Endometrial microvascular endothelial cells (primary cell): ENCODE data around the gene GRID1. TPM values are rescaled to one million over a fixed set of nuclear protein-coding genes. Genes with fewer than 3 reads are reported as not detected.

ENCODE experiments used
- in situ Hi-C: cut with HindIII; loops from 2 replicates; pipeline ENCODE4 v1.10.0; 2017; ENCODE audit warnings: low sequenced_read_pairs, low pct_unique_long_range_greater_than_20kb; ENCODE audit errors: inconsistent ontology term
- total RNA-seq: library from RNA; depleted of rRNA; stranded (reverse); fragments of >200 nt; gene quantifications from one replicate; pipeline ENCODE4 v1.2.3, GENCODE V29; 2015; ENCODE audit errors: inconsistent ontology term

The GRID1 gene
- total RNA-seq, 1 donor from 2014 or later = not detected

DNA sequence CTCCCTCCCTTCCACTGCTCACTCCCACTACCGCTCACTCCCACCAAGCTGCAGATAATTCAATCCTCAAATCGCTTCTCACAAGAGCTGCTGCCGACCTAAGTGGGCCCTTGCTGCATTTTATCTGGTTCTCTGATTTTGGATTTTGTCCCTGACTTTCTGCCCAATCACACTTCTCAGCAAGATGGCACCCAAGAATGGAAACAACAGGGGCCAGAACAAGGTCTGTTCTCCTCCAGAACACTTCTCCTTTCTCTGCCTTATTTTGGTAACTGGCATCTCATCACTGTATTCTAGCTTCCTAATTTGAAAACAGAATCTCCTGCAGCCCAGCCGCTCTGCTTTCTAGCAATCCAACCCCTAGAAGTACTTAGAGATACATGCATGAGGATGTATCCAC, 172.8 kb downstream of the GRID1 start:
- in situ Hi-C loops = no loop called here

DNA sequence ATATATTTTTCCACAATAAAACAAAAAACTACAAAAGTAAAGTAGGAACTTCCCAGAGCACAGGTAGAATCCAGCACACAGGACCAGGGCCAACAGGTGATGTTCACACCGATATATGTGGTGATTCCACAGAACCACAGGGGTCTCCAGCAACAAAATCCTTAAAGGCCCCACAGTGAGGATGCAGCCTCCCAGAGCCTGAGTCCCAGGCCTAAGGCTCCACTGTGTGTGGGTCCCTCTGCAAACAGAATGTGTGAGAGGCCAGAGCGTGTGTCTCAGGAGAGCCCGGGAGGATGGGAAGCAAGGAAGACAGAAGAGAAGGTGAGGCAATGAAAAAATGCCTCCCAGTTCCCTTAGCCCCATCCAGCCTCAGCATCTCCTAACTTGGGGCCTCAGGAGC, 173.9 kb downstream of the GRID1 start:
- in situ Hi-C loops = no loop called here

DNA sequence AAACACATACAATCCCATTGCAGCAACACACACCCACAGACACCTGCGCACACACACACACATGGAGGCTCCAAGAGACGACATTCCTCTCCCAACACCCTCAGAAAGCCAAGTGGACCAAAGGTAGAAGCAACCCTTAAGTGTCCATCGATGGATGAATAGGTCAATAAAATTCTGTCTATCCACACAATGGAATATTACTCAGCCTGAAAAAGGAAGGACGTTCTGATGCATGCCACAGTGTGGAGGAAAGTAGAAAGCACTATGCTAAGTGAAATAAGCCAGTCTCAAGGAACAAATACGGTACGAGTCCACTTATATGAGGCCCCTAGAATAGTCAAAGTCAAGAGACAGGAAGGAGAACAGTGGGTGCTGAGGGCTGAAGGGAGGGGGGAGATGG, 174.4 kb downstream of the GRID1 start:
- in situ Hi-C loops = no loop called here

DNA sequence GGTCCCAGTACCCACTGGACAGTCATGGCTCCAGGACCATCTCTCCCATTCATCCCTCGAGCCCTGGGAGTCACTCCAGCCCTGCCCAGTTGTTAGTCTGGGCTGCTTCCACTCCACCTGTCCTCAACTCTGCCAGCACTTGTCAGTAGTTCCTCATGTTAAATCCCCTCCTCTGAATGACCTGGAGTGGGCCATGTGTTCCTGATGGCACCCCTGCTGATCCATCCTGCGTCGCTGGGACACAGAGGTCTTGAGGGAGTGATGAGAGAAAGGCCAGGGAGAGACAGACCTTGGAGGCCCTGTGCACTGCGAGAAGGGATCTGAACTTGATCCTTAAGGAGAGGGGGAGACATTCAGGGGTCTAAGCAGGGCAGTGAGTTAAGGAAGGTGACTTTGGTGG, 174.9 kb downstream of the GRID1 start:
- in situ Hi-C loops = no loop called here

DNA sequence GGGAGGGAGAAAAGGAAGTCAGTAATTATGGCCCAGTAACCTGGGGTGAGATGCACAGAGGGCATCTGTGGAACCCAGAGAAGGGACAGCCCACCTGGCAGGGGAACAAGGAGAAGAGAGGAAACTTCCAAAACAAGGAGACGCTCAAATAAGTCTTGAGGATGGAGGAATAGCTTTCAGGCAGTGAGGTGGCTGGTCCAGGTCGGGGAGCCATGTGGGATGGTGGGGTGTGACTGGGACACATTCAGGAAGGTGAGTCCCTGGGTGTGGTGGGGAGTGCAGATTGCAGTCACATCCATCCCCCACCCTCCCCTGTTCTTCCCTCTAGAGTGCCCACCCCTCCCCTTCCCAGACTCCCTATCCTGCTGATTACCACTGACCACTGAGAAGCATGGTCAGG, 175.4 kb downstream of the GRID1 start:
- in situ Hi-C loops = no loop called here

DNA sequence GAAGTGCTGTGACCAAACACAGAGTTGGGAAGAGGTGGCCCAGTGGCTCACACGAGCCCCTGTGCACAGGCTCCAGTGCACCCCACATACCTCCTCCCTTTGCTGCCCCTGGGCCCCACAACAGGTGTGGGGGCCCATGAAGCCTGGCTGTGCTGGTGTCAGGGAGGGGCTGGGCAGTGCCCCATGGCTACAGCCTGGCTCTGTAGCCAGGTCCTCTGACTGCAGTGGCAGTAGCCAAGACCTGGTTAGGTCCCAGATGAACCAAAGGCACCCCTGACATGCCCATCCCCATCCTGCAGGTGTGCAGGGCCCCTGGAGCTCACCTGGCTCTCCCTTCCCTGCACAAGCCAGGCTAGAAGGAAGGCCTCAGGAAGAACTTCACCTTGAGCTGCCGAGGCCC, 176.3 kb downstream of the GRID1 start:
- in situ Hi-C loops = no loop called here

DNA sequence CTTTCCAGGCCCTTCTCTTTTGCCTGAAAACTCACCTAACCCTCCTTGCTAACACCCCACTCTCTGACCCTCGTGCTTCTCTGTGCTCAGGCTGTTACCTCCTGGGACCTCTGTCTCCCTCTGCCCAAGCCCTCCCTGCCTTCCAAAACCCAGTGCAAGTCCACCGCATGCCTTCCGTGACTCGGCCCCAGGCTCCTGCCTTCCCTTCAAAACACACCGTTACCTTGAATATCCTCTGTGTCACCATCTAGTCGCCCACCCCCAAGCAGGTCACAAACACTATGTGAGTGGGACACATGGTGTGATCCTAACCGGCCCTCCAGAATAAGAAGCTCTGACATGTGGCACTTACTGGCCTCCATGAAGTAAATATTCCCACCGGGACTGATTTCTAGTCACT, 176.7 kb downstream of the GRID1 start:
- in situ Hi-C loops = no loop called here

DNA sequence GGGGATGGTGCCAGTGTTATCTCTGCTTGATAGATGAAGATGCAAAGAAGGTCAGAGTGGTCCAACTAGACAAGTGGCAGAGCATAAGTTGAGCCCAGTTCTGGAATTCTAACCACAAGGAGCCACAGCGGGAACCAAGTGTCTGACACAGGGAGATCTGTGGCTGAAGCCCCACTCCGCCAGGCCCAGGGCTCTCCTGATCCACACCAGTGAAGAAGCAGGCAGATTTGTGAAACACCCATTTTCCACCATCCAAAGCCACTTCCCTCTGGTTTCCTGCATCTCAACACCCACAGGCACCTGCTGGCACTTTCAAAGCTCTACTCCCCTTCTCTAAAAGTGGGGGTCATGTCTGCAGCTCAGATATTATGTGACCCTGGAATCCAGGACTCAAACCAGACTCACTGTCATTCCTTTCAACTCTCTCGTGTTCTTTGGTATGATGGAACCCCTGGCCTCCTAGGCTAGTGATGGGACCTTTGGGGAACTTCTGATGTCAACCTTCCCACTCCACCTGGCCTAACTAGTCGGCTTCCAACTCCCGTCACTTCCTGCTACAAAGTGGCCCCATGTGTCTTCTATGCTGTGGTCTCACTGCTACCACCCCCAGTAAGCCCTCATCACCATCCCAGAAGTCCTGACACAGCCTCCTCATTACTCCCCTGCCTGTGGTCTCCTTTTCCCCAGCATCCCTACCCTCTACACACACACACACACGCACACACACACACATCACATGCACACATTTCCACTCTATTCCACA, 177.6 kb downstream of the GRID1 start:
- in situ Hi-C loops = no loop called here

DNA sequence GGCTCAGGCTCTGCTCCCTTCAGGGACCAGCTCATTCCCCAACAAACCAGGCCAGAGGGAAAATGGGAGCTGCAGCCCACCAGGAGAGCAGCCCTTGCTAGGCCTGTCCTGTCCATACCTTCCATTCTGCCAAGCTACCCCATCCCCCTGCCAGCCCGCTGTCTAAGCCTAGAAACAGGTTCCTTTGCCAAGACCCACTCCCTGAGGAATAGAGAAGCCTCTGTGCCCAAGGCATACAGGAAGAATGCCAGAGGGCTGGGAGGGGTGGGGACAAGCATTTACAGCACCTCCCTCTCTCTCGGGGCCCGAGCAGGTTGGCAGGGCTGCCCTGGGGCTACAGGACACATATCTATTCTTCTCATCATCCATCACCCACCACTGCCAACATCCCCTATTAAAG, 178.3 kb downstream of the GRID1 start:
- in situ Hi-C loops = no loop called here

DNA sequence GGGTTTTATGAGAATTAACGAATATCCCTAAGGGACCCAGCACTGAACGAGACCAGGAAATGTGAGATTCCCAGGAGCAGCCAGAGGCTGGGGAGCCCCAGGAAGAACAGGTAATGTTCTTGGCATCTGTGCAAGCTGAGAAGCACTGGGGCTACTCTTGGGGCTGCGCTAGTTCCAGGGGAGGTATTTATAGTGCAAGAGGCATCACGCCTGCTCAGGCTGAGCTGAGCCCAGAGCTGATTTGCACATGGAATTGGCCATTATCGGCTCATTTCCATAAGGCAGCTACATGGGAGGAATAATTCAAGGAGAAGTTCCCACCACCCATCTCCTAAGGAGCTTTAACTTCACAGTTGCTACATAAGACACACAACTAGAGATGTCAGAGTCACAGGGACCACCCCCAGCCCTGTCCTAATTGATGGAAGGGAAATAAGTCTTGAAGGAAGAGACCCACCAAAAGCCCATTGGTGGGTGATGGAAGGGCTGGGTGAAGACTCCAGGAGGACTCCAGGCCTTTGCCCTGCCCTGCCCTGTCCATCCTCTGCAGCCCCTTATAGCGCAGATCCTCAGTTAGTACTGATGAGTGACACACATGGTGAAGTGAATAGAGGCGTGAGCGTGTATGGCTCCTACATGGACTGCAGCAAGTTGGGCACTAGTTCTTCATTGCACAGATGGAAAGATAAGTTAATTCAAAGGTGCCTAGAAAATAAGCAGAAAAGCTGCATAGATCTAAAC, 178.9 kb downstream of the GRID1 start:
- in situ Hi-C loops = no loop called here

DNA sequence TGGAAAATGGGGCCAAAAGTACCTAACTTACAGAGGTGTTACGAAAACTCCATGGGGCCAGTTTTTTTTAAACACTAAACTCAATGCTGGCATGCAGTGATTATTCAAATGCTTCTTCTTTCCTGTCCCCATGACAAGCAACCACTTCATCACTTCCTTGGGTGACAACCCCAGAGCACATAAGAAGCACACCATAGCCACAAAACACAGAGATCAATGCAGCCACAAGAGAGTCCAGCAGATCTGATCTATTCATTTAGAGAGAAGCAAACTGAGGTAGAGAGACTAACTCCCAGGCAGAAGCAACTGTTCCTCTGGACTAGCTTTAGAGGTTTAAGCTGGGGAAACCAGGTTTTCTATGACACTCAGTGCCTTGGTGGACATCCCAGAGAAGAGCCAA, 180.0 kb downstream of the GRID1 start:
- in situ Hi-C loops = no loop called here

DNA sequence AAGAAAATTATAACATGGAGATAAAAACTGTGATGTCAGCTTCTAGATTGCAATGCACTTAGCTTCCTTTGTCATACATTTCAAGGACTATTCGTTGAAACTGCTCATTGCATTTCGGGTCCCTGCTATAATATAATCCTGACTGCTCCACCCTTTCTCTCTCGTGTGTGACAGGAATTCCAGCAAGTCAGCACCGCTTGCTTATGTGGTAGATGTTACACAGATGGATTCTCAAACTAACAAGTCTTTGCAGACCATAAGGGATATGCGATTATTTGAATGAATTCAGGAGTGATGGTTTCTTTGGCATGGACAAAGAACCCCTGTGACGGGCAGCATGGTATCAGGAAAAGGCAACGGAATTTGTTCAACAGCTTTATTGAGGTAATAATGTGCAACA, 184.0 kb downstream of the GRID1 start:
- in situ Hi-C loops = no loop called here

DNA sequence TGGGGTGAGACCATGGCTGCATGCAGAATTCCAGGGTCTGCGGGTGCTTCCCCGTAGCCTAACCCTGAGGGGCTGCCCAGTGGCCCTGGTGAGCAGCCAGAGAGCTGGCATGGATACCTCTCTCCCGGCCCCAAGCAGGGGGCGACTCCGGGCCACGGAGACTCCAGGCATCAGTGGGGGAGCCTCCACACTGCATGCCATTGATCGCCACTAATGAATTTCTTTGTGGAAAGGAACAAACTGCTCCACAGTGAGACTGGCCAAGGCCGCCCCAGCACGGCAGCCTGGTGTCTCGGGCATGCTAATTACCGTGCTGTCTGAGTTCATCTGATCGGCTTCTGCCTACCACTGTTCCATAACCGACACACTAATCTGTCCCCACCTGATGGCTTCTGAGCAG, 184.4 kb downstream of the GRID1 start:
- in situ Hi-C loops = no loop called here

DNA sequence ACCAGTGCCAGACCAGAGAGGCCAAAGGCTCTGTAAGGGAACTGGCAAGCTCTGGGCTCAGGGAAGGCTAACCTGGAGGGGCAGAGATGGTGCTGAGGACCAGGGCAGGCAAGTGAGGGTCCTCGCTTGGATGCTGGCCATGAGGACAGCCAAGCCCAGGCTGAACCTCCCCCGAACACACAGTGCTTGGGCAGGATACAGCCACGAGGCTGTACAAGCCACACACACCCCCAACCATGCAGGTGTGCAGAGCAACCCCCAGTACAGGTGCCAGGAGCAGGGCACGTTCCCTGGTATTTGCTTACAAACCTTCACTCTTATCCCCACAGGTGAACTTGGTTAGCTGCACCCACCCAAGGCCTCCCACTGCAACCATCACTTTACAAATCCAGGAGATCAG, 185.7 kb downstream of the GRID1 start:
- in situ Hi-C loops = no loop called here

DNA sequence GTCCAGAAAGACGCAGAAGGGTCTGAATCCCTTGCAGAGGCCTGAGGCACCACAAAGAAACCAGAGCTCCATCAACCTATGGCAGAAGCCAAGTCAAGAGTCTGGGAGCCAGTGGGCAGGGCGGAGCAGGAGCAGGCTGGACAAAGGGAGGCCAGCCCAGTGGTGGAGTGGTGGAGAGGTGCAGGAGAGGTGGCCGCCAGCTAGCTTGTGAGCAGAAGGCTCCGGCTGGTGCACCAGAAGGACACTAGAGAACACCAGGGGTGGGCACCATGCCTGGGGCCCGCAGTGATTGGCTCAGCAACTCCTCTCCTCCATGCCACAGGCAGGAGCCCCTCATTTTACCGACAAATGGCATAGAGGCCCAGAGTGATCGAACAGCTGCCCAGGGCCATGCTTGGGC, 186.6 kb downstream of the GRID1 start:
- in situ Hi-C loops = no loop called here

DNA sequence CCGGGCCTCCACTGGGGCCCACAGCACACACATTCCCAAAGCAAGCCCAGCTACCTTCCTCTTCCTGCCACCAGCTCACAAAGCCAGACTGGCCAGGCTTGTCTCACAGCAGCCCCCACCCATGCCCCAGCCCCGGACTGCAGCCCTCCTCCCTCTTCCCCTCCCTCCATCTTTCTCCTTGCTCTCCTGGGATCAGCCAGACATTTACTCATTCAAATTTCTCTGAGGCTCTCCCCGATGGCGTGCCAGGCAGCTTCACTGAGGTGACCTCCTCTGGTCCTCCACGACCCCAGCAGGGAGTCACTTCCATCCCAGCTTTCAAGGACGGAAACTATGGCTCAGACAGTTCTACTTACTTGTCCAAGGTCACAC, 187.5 kb downstream of the GRID1 start:
- in situ Hi-C loops = no loop called here

DNA sequence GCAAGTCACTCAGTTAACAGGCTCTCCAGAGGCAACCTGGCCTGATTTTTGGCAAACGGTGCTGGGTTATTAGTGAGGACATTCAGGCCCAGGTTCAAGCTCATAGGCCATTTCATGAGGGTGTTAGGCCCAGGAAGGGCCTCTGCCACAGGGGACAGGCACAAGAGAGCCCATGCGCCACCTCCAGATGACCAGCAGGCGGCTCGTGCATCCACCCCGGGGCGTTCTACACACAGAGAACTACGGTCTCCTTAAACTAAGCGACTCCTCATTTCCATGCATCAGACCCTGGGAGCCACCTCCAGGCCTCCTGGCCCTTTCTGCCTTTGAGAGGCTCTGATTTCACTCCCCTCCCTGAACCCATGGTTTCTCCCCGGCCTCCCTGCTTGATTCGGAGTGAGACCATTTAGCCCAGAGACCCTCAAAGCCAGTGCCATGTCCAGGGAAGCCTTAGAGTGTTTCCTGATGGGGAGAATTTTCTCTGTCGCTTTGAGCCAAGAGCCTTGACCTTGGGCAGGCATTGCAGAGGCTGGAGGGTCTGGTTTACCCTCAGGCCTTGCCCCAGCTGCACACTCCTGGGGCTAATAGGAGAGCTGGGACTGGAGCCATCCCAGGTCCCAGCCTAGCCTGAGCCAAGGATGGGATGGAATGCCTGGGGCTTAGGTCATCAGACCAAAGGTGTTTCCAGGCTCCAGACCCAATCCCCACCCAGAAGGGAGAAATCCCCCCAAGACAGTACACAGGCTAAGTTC, 188.0 kb downstream of the GRID1 start:
- in situ Hi-C loops = no loop called here

DNA sequence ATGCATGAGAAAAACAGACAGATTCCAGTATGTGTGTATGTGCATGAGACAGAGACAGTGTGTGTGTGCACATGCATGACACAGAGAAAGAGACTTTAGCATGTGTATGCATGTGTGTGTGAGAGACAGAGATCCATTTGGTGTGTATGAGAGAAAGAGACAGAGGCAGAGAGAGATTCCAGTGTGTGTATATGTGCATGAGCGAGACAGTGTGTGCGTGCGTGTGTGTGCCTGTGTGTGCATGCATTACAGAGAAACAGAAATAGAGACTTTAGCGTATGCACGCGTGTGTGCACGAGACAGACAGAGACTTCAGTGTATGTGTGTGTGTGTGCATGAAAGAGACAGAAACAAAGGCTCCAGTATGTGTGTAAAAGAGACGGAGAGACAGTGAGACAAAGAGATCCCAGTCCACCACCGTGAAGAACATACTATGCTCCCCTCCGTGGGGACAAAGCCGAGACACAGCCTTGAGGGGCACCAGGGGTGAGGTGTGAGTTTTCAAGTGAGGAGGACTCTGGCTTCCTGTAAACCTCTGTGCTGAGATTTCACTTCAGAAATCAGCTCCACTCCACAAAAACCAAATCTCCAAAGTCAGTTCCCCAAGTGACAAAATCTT, 188.9 kb downstream of the GRID1 start:
- in situ Hi-C loops = no loop called here

DNA sequence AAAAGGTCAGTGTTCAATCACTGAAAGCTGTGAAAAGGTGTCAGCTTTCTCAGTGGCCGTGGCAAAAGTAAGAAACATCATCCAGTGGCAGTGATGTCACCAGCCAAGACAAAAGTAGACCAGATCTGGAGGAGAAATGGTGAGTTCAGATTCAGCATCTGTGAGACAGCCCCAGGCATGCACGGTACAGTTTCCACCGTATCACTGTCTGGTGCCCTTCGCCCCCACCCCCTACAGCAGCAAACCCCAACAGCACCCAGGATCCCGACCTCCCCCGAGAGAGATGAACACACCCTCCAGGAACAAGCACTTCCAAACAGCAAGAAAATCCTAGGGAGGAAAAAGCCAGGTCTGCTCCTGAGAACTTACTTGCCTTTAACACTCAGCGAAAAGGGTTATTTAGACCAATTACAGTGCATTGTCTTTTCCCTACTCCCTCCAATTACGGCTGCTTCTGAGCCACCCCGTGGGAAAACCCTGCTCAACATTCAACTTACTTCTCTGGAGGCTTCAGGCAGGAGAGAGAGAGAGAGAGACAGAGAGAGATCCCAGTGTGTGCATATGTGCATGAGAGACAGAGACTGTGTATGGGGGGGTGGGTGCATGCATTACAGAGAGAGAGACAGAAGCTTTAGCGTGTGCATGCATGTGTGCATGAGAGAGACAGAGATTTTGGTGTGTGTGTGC, 189.6 kb downstream of the GRID1 start:
- in situ Hi-C loops = no loop called here
